Peyer's patch (tissue), 4 donors: ENCODE results near the gene CHST9. TPM values are rescaled to one million over a fixed set of nuclear protein-coding genes. Genes with fewer than 3 reads are reported as not detected.
"Not testable (repeated sequence)": the region's sequence is repeated elsewhere in the genome, so short reads cannot be mapped to it uniquely, and the experiment has no call there.

ENCODE experiments used
- DNase-seq, 3 donors: peaks; one replicate each; pipeline ENCODE4 v3.0.0-alpha.2; 2017 to 2019
- H3K27ac ChIP-seq, 4 donors: fragments of 200-600 bp; sonication (generic); one replicate each; pipeline ENCODE4 v1.5.1; 2016 to 2019
- H3K27me3 ChIP-seq, 2 donors: fragments of 200-600 bp; sonication (generic); one replicate each; pipeline ENCODE4 v1.5.1; 2019
- H3K36me3 ChIP-seq, 3 donors: fragments of 200-600 bp; sonication (generic); one replicate each; pipeline ENCODE4 v1.5.1; 2016 to 2019
- H3K4me1 ChIP-seq, 4 donors: fragments of 200-600 bp; sonication (generic); one replicate each; pipeline ENCODE4 v1.5.1; 2016 to 2019
- H3K4me3 ChIP-seq, 4 donors: fragments of 200-600 bp; sonication (generic); 1 replicate in 3 of 4; 2 replicates in 1 of 4; pipeline ENCODE4 v1.5.1; 2016 to 2019; ENCODE audit warnings: mild to moderate bottlenecking in 1 of 4
- H3K9me3 ChIP-seq, 4 donors: fragments of 200-600 bp; sonication (generic); one replicate each; pipeline ENCODE4 v1.5.1; 2016 to 2019; ENCODE audit warnings: mild to moderate bottlenecking in 1 of 4
- POLR2A ChIP-seq, 2 donors: fragments of 450-650 bp; IDR thresholded peaks; one replicate each; pipeline ENCODE4 v1.5.1; 2017; ENCODE audit warnings: antibody characterized with exemption in 2 of 2, mild to moderate bottlenecking in 2 of 2, moderate library complexity in 2 of 2
- total RNA-seq, 4 donors: library from RNA; depleted of rRNA; stranded (reverse); fragments of >200 nt; gene quantifications; one replicate each; pipeline ENCODE4 v1.1.0, GENCODE V29; 2016
- TF ChIP-seq, protein P1 (sequence below), 6 experiments: fragments of 450-650 bp in 4 of 6; fragments of 200-600 bp in 2 of 6; sonication (generic) in 1 of 6; IDR thresholded peaks; one replicate each; pipeline ENCODE4 v1.5.1; 2017 to 2019; ENCODE audit warnings: antibody characterized with exemption in 6 of 6, mild to moderate bottlenecking in 3 of 6, moderate library complexity in 1 of 6

CHST9 gene
- total RNA-seq, 4 donors from 2014 or later = 0.27 to 0.95 TPM; not detected in 2

GRCh38 chr18:27164905-27165304 is 20.2 kb downstream of the CHST9 start:
- no peaks in the 10 kb centered on the region for H3K9me3 ChIP-seq
- TF ChIP-seq, protein P1, sequence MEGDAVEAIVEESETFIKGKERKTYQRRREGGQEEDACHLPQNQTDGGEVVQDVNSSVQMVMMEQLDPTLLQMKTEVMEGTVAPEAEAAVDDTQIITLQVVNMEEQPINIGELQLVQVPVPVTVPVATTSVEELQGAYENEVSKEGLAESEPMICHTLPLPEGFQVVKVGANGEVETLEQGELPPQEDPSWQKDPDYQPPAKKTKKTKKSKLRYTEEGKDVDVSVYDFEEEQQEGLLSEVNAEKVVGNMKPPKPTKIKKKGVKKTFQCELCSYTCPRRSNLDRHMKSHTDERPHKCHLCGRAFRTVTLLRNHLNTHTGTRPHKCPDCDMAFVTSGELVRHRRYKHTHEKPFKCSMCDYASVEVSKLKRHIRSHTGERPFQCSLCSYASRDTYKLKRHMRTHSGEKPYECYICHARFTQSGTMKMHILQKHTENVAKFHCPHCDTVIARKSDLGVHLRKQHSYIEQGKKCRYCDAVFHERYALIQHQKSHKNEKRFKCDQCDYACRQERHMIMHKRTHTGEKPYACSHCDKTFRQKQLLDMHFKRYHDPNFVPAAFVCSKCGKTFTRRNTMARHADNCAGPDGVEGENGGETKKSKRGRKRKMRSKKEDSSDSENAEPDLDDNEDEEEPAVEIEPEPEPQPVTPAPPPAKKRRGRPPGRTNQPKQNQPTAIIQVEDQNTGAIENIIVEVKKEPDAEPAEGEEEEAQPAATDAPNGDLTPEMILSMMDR (IDR thresholded peaks at IDR 0.05) = no peak
- TF ChIP-seq POLR2A (IDR thresholded peaks at IDR 0.05) = no peak
- H3K27me3 ChIP-seq = no peaks in the 10 kb centered on the region
- no peak overlapping the region for H3K4me3 ChIP-seq
- H3K36me3 ChIP-seq = no peaks in the 10 kb centered on the region
- no peak for DNase-seq
- no peak overlapping the region for H3K27ac ChIP-seq
- H3K4me1 ChIP-seq = no peaks in the 10 kb centered on the region

- not testable (repeated sequence) for H3K4me3 ChIP-seq, H3K9me3 ChIP-seq, H3K27me3 ChIP-seq, H3K4me1 ChIP-seq, H3K27ac ChIP-seq, DNase-seq, H3K36me3 ChIP-seq
Observed at GRCh38 chr18:27163197-27163716, 21.9 kb downstream of the CHST9 start.

DNA sequence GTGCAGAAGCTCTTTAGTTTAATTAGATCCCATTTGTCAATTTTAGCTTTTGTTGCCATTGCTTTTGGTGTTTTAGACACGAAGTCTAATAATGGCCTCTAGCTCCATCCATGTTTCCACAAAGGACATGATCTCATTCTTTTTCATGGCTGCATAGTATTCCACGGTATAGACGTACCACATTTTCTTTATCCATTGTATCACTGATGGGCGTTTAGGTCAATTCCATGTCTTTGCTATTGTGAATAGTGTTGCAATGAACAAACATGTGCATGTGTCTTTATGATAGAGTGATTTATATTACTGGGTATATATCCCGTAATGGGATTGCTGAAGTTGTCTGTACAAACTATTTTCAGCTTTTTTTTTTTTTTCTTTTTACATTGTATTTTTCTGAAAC is 35.9 kb downstream of the CHST9 start:
- H3K27me3 ChIP-seq, H3K27ac ChIP-seq, H3K36me3 ChIP-seq, H3K4me1 ChIP-seq, H3K9me3 ChIP-seq, H3K4me3 ChIP-seq, DNase-seq: not testable (repeated sequence)

GRCh38 chr18:27144672-27145071 is 40.4 kb downstream of the CHST9 start:
- H3K36me3 ChIP-seq = no peaks in the 10 kb centered on the region
- H3K9me3 ChIP-seq = no peaks in the 10 kb centered on the region
- H3K27me3 ChIP-seq = no peaks in the 10 kb centered on the region
- no peak overlapping the region for H3K4me3 ChIP-seq
- DNase-seq = no peak
- no peak for TF ChIP-seq POLR2A (IDR thresholded peaks at IDR 0.05)
- TF ChIP-seq, protein P1 (IDR thresholded peaks at IDR 0.05) = no peak
- H3K4me1 ChIP-seq = no peaks in the 10 kb centered on the region
- H3K27ac ChIP-seq = no peak overlapping the region

DNA sequence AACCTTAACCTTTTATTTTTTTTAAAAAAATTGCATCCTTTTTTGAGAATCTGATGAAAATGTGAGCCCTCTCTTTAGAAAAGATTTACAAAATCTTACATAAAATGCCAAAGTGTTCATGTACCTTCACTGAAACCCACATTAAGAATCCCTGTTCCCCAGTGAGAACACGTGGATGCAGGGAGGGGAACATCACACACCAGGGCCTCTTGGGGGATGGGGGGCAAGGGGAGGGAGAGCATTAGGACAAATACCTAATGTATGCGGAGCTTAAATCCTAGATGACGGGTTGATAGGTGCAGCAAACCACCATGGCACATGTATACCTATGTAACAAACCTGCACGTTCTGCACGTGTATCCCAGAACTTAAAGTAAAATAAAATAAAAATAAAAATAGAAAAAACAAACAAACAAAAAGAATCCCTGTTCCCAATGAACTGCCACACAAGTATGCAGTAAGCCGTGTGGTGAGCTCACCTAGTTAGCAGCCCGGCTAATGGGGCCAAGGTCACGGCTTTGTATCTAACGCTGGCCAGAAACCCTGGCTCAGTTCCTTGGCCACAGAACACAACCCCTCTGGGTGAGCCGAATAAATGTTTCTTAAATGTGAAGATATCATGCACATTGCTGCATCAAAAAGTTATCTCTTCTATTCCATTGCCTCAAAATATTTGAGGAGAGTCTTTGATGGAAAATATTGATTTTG is 41.4 kb downstream of the CHST9 start:
- Histone ChIP-seq H3K27ac (no peak overlapping the region), H3K36me3 (no peaks in the 10 kb centered on the region), H3K9me3 (no peaks in the 10 kb centered on the region), H3K4me1 (no peaks in the 10 kb centered on the region), H3K4me3 (no peak overlapping the region), H3K27me3 (no peaks in the 10 kb centered on the region)
- TF ChIP-seq POLR2A (IDR thresholded peaks at IDR 0.05) = no peak
- TF ChIP-seq, protein P1 (IDR thresholded peaks at IDR 0.05) = no peak
- DNase-seq = no peak

DNA sequence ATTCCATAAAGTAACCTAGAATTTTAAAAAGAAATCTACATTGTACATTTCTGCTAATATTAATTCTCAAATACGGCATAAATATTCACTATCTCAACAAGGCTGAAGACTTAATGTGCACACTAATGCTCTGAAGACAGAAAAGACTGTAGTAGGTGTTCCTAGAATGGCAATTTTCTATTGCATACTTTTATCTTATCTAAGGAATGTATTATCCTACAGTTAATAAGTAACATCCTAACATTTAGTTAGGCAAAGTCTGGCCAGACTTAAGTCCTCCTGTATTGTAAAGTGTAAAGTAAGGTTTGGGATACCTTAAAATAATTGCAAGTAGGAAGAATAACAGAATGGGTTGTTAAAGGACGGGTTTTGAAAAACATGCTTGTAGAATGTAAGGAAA is 42.2 kb downstream of the CHST9 start:
- Histone ChIP-seq H3K27me3 (no peaks in the 10 kb centered on the region), H3K4me1 (no peaks in the 10 kb centered on the region), H3K9me3 (no peaks in the 10 kb centered on the region), H3K4me3 (no peak overlapping the region), H3K27ac (no peak overlapping the region), H3K36me3 (no peaks in the 10 kb centered on the region)
- DNase-seq = no peak
- TF ChIP-seq, protein P1 (IDR thresholded peaks at IDR 0.05) = no peak
- no peak for TF ChIP-seq POLR2A (IDR thresholded peaks at IDR 0.05)

- Histone ChIP-seq H3K4me1 (no peaks in the 10 kb centered on the region), H3K4me3 (peak overlapping the region in 1 of 4 donors; percentile 2), H3K27ac (no peak overlapping the region), H3K27me3 (no peaks in the 10 kb centered on the region), H3K36me3 (no peaks in the 10 kb centered on the region), H3K9me3 (no peaks in the 10 kb centered on the region)
- no peak for DNase-seq
- TF ChIP-seq, protein P1 (IDR thresholded peaks at IDR 0.05) = no peak
- TF ChIP-seq POLR2A (IDR thresholded peaks at IDR 0.05) = no peak
Observed at GRCh38 chr18:27141876-27142275, 43.2 kb downstream of the CHST9 start.
